Endothelial cell of umbilical vein (primary cell): ENCODE data around the gene FGF23. TPM values are rescaled to one million over a fixed set of nuclear protein-coding genes. Genes with fewer than 3 reads are reported as not detected.

Source experiments
- BruUV-seq: library from RNA; stranded (reverse); fragments of 400-500 nt; replicated peaks from 2 replicates; lab custom pipeline; 2021; lab: Mats Ljungman, UMichigan
- CTCF ChIA-PET: fragments of 300-600, 350-600 bp; sonication (Branson Sonifier 250); formaldehyde crosslinking; loops from one replicate; lab custom pipeline; 2021; ENCODE audit warnings: antibody characterized with exemption, inconsistent platforms; lab: Charles Lee
- POLR2A ChIA-PET: fragments of 300-600, 350-600 bp; sonication (Branson Sonifier 250); formaldehyde crosslinking; loops from one replicate; lab custom pipeline; 2021; ENCODE audit warnings: antibody characterized with exemption, inconsistent platforms; lab: Charles Lee
- DNase-seq: peaks from one replicate; pipeline ENCODE4 v3.0.0-alpha.2; 2011; ENCODE audit warnings: low read depth, low spot score
- FAIRE-seq: peaks from 2 replicates; lab custom pipeline; 2011; peaks lifted over from hg19 to GRCh38; lab: Jason Lieb, UNC
- H2AFZ ChIP-seq: 2 replicates; pipeline ENCODE4 v1.6.0; 2012; ENCODE audit warnings: low read depth, low read length, control low read depth, inconsistent platforms
- H3K27ac ChIP-seq: 2 replicates; pipeline ENCODE4 v1.5.1; 2011; ENCODE audit warnings: low read depth, mild to moderate bottlenecking, control low read depth, low read length, moderate library complexity; ENCODE audit not compliant: insufficient read depth
- H3K27me3 ChIP-seq, 2 experiments: 2 replicates each; pipeline versions ENCODE4 v1.6.0 to v1.6.1; 2011; ENCODE audit warnings: low read length in 2 of 2, mixed read lengths in 1 of 2; ENCODE audit not compliant: control insufficient read depth in 2 of 2, insufficient read depth in 2 of 2
- H3K36me3 ChIP-seq, 2 experiments: 2 replicates in 1 of 2; 3 replicates in 1 of 2; pipeline ENCODE4 v1.5.1; 2011; ENCODE audit warnings: low read length in 2 of 2, mild to moderate bottlenecking in 1 of 2, moderate library complexity in 1 of 2; ENCODE audit not compliant: control insufficient read depth in 2 of 2, insufficient read depth in 2 of 2; ENCODE audit errors: extremely low read depth in 1 of 2
- H3K4me1 ChIP-seq: 3 replicates; pipeline ENCODE4 v1.5.1; 2011; ENCODE audit warnings: mild to moderate bottlenecking, low read length; ENCODE audit not compliant: control insufficient read depth, insufficient read depth; ENCODE audit errors: extremely low read depth
- H3K4me2 ChIP-seq: 2 replicates; pipeline ENCODE4 v1.6.1; 2011; ENCODE audit warnings: low read length, control low read depth, mixed read lengths; ENCODE audit not compliant: insufficient read depth
- H3K4me3 ChIP-seq, 3 experiments: fragments of 200-600 bp in 1 of 3; sonication (generic), shearing (Covaris generic) in 1 of 3; replicated peaks in 1 of 3; 2 replicates each; pipeline ENCODE4 v1.5.1; 2011 to 2016; ENCODE audit warnings: control low read depth in 3 of 3, low read length in 3 of 3, mild to moderate bottlenecking in 2 of 3, inconsistent platforms in 1 of 3, low read depth in 1 of 3, moderate library complexity in 1 of 3; ENCODE audit not compliant: insufficient read depth in 1 of 3
- H3K79me2 ChIP-seq: 2 replicates; pipeline ENCODE4 v1.6.0; 2012; ENCODE audit warnings: low read length, inconsistent platforms; ENCODE audit not compliant: control insufficient read depth, insufficient read depth
- H3K9ac ChIP-seq: replicated peaks from 2 replicates; pipeline ENCODE3; 2011; ENCODE audit warnings: low read length, control low read depth; ENCODE audit not compliant: insufficient read depth; ENCODE audit errors: extremely low read depth
- H3K9me1 ChIP-seq: replicated peaks from 3 replicates; pipeline ENCODE4 v1.6.0; 2011; ENCODE audit warnings: mild to moderate bottlenecking, low read length; ENCODE audit not compliant: control insufficient read depth, insufficient read depth; ENCODE audit errors: extremely low read depth
- H3K9me3 ChIP-seq: replicated peaks from 2 replicates; pipeline ENCODE4 v1.5.1; 2012; ENCODE audit warnings: low read length, inconsistent platforms; ENCODE audit not compliant: control insufficient read depth, insufficient read depth
- H4K20me1 ChIP-seq: replicated peaks from 2 replicates; pipeline ENCODE3; 2011; ENCODE audit warnings: mild to moderate bottlenecking, low read length; ENCODE audit not compliant: control insufficient read depth, insufficient read depth; ENCODE audit errors: extremely low read depth
- CTCF ChIP-seq, 2 donors: IDR thresholded peaks; 1 replicate in 1 of 2; 2 replicates in 1 of 2; pipeline ENCODE4 v1.5.1; 2011; ENCODE audit warnings: low read length in 2 of 2, mild to moderate bottlenecking in 2 of 2, moderate library complexity in 2 of 2, control low read depth in 1 of 2, inconsistent platforms in 1 of 2, low read depth in 1 of 2; ENCODE audit not compliant: insufficient read depth in 1 of 2; ENCODE audit errors: extremely low read depth in 1 of 2
- EZH2 ChIP-seq: IDR thresholded peaks from 2 replicates; pipeline ENCODE4 v1.6.1; 2012; ENCODE audit warnings: borderline replicate concordance, low read depth, mild to moderate bottlenecking, moderate library complexity, low read length, inconsistent platforms; ENCODE audit not compliant: severe bottlenecking
- FOS ChIP-seq: IDR thresholded peaks from 2 replicates; pipeline ENCODE4 v1.6.1; 2011; ENCODE audit warnings: mild to moderate bottlenecking, low read length, moderate library complexity, borderline replicate concordance; ENCODE audit not compliant: insufficient read depth
- GATA2 ChIP-seq: IDR thresholded peaks from 2 replicates; pipeline ENCODE4 v1.7.0; 2011; ENCODE audit warnings: low read depth, mild to moderate bottlenecking, moderate library complexity, mixed read lengths, low read length; ENCODE audit not compliant: insufficient read length, insufficient read depth
- JUN ChIP-seq: IDR thresholded peaks from 2 replicates; pipeline ENCODE4 v1.6.1; 2011; ENCODE audit warnings: borderline replicate concordance, low read depth; ENCODE audit not compliant: insufficient read length, insufficient read depth
- MAX ChIP-seq: IDR thresholded peaks from 2 replicates; pipeline ENCODE4 v1.6.1; 2011; ENCODE audit not compliant: insufficient read depth, insufficient read length
- MYC ChIP-seq: IDR thresholded peaks from one replicate; pipeline ENCODE4 v1.6.1; 2011; ENCODE audit warnings: mild to moderate bottlenecking, low read depth, low read length
- POLR2A ChIP-seq: IDR thresholded peaks from 2 replicates; pipeline ENCODE4 v1.6.1; 2012; ENCODE audit warnings: low read depth, mild to moderate bottlenecking, control low read depth, low read length
- POLR2AphosphoS5 ChIP-seq: IDR thresholded peaks from 2 replicates; pipeline ENCODE4 v1.6.1; 2012; ENCODE audit warnings: low read depth, mild to moderate bottlenecking, control low read depth, low read length, moderate library complexity; ENCODE audit not compliant: insufficient read depth
- dilution Hi-C: fragments of 300-500 bp; cut with MboI; formaldehyde crosslinking; loops from one replicate; pipeline ENCODE4 v1.15.0; 2019; ENCODE audit warnings: low sequenced_read_pairs; ENCODE audit not compliant: extremely low pct_ligation_motif_present
- intact Hi-C: fragments of 100-400 bp; cut with micrococcal nuclease; formaldehyde crosslinking; loops from one replicate; pipeline ENCODE4 v1.10.0; 2022
- polyA plus RNA-seq, 4 experiments: library from polyadenylated mRNA; depleted of rRNA in 3 of 4; stranded (reverse) in 3 of 4; unstranded in 1 of 4; fragments of >200 nt; gene quantifications; 2 replicates each; pipeline versions ENCODE4 v1.2.1 to v1.2.3, GENCODE V29; 2011 to 2012; ENCODE audit warnings: missing spikeins in 1 of 4
- total RNA-seq: library from RNA; stranded (reverse); gene quantifications from 2 replicates; pipeline ENCODE4 v1.2.3, GENCODE V29; 2021

The FGF23 gene
- total and polyA plus RNA-seq, 2 donors (not counting 3 experiments of a cell fraction or from before 2014, with no cell fraction given): not detected

- no peak overlapping the region for H3K9ac ChIP-seq
- FAIRE-seq: no peak
- H3K4me1 ChIP-seq: no peaks in the 10 kb centered on the region
- no peak overlapping the region for H3K4me3 ChIP-seq
- H3K9me1 ChIP-seq: no peaks in the 10 kb centered on the region
- POLR2A ChIA-PET: no interaction called here
- H4K20me1 ChIP-seq: no peaks in the 10 kb centered on the region
- no peak overlapping the region for H3K27ac ChIP-seq
- H3K36me3 ChIP-seq: no peaks in the 10 kb centered on the region
- DNase-seq: no peak
- TF ChIP-seq JUN: no peak
- no peak for TF ChIP-seq EZH2
- no peak for TF ChIP-seq MAX
- TF ChIP-seq GATA2: no peak
- no peak for TF ChIP-seq MYC
- no peak for TF ChIP-seq POLR2AphosphoS5
- no peak for TF ChIP-seq CTCF (IDR thresholded peaks at IDR 0.05; ENCODE audit: extremely low read depth in 1 of 2, insufficient read depth in 1 of 2, low read depth in 1 of 2, low read length in 2 of 2)
- TF ChIP-seq POLR2A: no peak
- TF ChIP-seq FOS: no peak
- H3K4me2 ChIP-seq: no peak overlapping the region
- peaks cover 1 to 5% of the 10 kb centered on the region in 2 experiments for H3K27me3 ChIP-seq
- intact Hi-C loops (no loop called here), dilution Hi-C loops (no loop called here)
- CTCF ChIA-PET: interaction anchor here (1.2 to 2.2 kb wide), 2 partner anchors 10 to 102 kb away, joined by 4 to 5 read pairs; no protein-coding TSS in a partner anchor
- H2AFZ ChIP-seq: no peak overlapping the region
- no peaks in the 10 kb centered on the region for H3K9me3 ChIP-seq
- BruUV-seq: no TSS peak
- no peaks in the 10 kb centered on the region for H3K79me2 ChIP-seq
These were observed 740 bp downstream of the FGF23 start for GRCh38 chr12:4378772-4379171.
